GM18868 (cell line): ENCODE data around the gene NARF.

Experiments used
- ATAC-seq: cut with Tn5 transposase; IDR thresholded peaks from one replicate; pipeline ENCODE4 v1.9.1; 2021; ENCODE audit warnings: mild to moderate bottlenecking, moderate library complexity; ENCODE audit not compliant: unreplicated experiment

The NARF gene

DNA sequence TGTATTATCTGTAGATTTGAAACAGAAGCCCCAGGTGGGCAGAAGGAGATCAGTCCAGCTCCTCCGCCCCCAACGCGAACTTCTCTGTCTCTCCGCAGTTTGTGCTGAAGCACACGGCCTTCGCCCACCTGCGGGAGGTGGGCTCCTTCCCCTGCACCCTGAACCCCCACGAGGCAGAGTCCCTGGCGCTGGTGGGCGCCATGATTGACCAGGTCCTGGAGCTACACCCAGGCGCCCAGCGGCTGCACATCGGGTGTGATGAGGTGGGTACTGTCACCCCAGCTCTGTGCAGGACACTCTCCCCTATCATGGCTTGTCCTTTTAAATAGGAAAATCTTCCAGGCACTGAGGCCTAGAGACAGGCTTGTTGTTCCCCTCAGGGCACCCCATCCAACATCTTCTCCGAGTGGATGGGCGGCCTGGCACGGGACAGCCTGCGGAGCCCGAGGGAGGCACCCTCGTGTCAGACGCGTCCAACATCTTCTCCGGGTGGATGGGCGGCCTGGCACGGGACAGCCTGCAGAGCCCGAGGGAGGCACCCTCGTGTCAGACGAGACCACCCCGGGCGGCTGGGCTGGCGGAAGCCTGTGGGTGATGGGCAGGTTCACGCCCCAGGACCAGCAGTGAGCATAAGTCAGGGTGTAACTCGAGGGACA lies 24.9 kb upstream of the NARF start:
- no peak for ATAC-seq

DNA sequence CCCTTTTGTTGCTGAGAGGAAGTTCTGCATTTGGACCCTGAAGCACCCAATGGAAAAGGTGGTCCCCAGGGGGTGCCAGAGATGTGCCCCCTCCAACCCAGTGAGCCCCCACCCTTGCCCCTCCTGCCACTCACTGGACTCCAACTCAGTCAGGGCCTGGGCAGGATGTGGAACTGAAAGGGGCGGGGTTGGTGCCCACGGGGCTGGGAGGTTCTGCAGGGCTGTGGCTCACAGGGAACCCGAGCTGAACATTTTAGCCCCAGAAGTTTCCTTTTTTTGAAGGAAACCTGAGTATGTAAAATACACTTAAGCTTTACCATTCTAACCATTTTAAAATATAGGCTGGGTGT lies 24.4 kb upstream of the NARF start:
- ATAC-seq: no peak

- no peak for ATAC-seq
Observed at GRCh38 chr17:82435103-82435502, 23.4 kb upstream of the NARF start.

- ATAC-seq: no peak
Observed at GRCh38 chr17:82435601-82436583, 22.6 kb upstream of the NARF start.

DNA sequence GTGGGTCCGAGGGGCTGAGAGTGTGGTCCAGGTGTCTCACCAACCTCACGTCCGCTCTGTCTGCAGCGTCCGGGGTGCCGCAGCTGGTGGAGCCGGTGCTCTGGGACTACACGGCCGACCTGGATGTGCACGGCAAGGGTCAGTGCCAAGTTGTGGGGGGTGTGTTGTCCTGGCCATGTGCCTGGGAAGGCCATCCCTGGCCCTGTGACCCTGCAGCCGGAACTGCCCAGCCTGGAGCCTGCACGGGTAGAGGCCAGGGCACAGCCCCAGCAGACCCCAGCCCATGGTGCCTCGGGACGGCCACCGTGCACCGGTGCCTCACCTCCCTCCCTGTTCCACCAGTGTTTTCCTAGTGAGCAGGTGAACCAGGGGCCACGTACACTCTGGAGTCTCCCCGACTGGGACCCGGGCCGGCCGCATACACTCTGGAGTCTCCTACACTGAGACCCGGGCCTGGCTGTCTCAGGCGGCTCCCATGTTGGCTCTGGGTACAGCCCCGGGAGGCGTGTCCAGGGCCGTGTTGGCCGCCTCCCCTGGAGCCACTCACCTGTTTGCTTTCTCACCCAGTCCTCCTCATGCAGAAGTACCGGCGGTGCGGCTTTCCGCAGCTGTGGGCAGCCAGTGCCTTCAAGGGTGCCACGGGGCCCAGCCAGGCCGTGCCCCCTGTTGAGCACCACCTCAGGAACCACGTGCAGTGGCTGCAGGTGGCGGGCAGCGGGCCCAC lies 21.8 kb upstream of the NARF start:
- ATAC-seq: no peak

DNA sequence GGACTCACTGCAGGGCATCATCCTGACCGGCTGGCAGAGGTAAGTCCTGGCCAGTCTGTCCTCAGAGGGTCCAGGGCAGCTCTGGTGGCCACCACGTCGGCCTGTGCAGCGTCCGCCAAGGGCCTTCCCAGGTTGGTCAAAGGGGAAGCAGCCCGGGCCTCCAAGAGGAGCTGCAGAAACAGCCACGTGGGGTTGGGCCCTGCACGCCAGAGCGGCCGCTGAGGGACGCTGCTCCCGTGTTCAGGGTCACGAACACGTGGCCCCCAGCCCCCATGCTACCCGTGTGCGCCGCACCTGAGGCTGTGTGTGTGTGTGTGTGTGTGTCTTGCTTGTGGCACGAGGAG lies 21.2 kb upstream of the NARF start:
- ATAC-seq: no peak

GRCh38 chr17:82438401-82439193 lies 19.9 kb upstream of the NARF start:
- ATAC-seq: no peak

GRCh38 chr17:82439194-82439828 lies 19.2 kb upstream of the NARF start:
- no peak for ATAC-seq

DNA sequence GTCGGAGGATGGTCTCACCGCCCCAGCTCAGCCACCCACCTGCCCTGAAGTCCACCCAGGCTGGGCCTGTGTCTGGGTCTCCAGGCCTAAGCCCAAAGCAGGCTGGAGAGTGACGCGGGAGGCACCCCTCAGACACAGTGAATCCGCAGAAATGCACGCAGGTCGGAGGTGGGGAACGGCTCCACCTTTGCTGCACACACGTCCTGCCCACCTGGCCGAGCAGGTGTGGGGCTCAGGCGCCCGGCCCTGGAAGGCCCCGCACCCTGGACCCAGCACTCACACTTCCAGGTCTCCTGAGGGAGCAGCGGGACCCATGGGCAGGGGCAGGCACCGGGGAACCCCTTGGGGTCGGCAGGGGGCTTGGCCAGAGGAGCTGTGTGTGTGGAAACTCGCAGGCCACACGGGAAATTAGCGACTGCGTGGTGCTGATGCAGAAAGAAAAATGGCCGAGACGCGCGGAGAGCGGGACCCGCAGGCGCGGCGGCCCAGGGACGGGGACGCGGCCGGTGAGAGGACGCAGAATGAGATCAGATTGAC lies 18.6 kb upstream of the NARF start:
- no peak for ATAC-seq

- ATAC-seq: no peak
Observed at GRCh38 chr17:82440469-82440981, 18.0 kb upstream of the NARF start.

DNA sequence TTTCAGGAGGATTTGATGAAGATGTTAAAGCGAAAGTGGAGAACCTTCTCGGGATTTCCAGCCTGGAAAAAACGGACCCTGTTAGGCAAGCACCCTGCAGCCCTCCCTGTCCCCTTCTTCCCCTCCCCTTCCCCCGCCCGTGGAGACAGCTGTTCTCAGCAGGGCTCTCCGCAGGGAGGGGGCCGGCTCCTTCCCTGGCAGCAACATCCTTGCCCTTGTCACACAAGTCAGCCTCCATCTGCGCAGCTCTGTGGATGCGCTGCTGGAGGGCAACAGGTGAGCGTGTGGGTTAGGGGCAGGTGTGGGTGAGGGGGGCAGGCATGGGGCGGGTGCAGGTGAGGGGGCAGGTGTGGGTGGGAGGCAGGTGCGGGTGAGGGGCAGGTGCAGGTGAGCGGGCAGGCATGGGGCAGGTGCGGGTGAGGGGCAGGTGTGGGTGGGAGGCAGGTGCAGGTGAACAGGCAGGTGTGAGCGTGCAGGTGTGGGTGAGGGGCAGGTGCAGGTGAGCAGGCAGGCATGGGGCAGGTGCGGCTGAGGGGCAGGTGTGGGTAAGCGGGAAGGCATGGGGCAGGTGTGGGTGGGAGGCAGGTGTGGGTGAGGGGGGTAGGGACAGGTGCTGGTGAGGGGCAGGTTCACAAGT lies 17.4 kb upstream of the NARF start:
- no peak for ATAC-seq

GRCh38 chr17:82441691-82442487 lies 16.7 kb upstream of the NARF start:
- ATAC-seq: no peak

- no peak for ATAC-seq
Observed at GRCh38 chr17:82442643-82443464, 15.7 kb upstream of the NARF start.

GRCh38 chr17:82443465-82444283 lies 14.9 kb upstream of the NARF start:
- no peak for ATAC-seq

- no peak for ATAC-seq
Observed at GRCh38 chr17:82444284-82444893, 14.2 kb upstream of the NARF start.

- no peak for ATAC-seq
Observed at GRCh38 chr17:82444941-82445521, 13.5 kb upstream of the NARF start.
